UCSD-AML1 (cell line): Measurements from ENCODE around the gene TEX14.

Experiments used
- DNase-seq: peaks from one replicate; lab custom pipeline; 2025; ENCODE audit not compliant: unreplicated experiment; lab: John Stamatoyannopoulos, UW

The TEX14 gene

DNA sequence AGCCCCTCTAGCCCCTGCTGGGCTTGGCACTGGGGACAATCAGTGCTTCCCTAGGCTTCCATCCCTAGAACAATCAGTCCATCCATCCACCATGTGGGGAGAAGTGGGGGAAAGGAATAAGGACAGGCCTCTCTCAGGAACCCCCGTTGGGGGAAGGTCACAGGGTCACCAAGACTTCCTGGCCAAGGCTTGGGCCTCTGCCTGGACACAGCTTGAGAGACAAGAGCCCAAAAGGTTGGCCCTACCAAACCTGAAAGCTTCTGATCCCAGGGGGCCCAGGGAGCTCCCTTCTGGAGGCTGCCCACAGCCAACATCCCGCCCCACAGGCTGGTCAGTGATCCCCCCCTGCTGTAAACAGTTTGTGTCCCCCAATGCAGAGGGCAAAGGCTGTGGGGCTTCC lies 161.2 kb downstream of the TEX14 start:
- DNase-seq = no peak

DNA sequence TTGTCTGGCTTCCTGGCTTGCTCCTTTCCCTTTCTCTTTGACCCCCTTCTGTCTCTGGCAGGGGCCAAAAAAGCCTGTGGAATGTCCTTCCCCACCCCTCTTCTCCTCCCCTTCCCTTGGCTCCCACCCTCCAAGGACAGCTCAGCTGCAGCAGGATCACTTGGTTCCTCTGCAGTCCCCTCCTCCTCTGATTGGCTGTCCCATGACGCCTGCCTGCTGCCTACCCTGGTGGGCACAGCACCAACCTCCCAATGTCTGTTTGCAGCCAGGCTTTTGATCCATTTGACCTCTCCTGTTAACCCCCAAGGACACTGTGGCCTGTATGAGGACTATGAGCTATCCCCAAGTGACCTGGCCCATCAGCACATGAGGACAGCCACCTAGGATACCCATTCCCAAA lies 162.6 kb downstream of the TEX14 start:
- no peak for DNase-seq

DNA sequence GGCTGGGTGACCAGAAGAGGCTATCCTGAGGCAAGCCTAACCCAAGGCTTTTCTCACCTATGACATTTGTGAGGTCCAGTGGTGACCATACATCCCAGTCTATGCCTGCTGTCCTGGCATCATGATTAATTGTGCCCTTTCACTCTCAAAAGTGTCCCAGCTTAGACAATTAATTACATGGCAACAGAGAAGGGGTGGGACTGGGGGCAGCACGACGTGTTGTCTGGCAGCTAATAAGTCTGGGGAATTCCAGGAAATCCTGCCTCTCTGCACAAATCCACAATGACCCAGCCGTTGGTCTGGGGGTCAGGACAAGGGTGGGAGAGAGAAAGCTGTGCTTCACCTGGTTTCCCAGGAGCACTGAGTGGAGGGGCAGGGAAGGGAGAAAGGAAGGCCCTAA lies 163.4 kb downstream of the TEX14 start:
- no peak for DNase-seq

DNA sequence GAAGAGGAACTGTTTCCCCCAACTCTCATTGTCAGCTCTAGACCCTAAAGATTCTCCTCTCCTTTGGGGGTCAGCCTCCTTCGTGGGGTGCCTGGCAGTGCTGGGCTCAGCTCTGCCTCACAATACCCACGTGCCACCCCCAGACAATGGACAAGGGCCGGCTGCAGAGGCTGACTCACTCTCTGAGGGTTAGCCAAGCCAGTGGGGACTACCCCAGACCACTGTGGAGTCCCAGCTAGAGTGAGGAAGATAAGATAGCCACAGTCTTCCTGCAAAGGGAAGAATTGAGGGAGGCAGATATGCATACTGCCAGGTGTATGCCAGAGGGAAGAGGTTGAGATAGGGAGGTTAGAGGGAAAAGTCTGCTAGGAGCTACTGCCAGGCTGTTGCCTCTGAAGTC lies 163.9 kb downstream of the TEX14 start:
- no peak for DNase-seq

DNA sequence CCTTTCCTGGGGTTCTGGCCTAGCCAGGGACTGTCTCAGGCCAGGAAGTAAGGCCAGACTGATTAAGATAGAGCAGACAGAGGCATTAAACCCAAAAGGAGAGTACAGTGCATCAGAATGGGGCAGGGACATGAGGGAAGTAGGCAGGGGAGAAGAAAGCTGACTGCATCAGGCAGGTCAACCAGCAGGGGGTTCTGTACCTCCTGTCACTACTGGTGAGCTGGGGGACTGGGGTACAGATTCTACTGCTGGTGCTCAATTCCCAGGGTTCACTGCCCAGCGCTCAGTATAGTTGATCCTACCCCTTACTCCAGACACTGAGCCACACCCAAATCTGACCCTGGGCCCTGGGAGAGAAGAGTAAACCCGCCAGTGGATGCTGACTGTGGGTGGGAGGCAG lies 164.5 kb downstream of the TEX14 start:
- DNase-seq = peak; percentile 54

DNA sequence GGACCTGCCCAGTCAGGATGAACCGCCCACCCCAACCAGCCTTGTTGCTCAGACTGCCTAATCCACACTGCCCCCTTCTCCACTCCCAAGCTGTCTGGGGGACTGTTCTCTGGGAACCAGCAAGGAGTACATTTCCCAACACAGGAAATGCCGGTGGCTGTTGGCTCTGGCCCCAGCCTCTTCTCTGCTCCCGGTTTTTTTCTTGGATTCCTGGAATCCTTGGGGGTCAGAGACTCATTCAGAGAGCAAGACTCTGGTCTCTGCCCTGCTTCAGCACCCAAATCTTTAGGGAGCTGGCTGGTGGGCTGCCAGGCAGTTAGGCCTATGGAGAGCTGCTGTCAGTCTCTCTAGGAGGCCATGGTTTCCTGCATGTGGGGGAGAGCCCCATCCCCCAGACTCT lies 166.6 kb downstream of the TEX14 start:
- DNase-seq = no peak

DNA sequence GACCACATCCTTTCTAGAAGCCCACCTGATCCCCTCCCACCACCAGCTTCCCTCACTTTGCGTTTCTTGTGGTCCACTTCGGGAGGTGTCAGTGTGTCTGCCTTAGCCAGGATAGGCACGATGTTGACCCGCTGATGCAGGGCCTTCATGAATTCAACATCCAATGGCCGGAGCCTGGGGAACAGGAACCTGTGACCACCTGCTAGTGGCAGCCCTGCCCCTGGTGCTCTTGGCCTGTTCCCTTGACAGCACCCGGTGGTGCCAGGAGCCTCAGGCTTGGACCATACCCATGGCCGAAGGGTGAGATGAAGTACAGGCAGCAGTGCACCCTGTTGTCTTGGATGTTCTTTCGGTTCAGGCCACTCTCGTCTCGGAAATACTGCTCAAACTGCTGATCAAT lies 170.2 kb downstream of the TEX14 start:
- DNase-seq = no peak

DNA sequence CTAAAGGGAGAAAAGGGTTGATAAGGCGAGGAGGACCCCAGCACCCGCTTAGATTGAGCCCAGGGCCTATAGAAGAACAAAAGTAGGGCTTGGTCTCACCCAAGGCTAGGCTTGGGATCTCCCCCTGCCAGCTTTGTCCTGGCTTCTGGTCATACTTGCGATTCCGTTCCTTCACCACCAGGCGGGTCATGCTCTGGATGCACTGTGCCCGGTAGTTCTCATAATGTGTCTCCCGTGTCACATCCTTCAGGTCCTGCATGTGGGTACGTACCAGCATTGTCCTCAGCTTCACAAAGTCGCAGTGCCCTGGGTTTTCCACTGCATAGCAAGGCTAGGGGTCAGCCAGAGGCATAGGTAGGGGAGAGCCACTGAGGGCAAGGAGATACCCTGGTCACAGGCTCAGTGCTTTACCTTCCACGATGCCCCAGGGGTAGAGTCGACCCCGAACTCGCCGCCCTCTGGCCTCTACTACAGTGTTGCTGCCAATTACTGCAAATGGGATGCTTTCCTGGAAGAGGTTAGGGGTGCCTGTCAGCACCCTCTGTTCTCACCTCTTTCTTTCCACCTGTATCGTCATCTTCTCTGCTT lies 170.9 kb downstream of the TEX14 start:
- DNase-seq = peak; percentile 34

DNA sequence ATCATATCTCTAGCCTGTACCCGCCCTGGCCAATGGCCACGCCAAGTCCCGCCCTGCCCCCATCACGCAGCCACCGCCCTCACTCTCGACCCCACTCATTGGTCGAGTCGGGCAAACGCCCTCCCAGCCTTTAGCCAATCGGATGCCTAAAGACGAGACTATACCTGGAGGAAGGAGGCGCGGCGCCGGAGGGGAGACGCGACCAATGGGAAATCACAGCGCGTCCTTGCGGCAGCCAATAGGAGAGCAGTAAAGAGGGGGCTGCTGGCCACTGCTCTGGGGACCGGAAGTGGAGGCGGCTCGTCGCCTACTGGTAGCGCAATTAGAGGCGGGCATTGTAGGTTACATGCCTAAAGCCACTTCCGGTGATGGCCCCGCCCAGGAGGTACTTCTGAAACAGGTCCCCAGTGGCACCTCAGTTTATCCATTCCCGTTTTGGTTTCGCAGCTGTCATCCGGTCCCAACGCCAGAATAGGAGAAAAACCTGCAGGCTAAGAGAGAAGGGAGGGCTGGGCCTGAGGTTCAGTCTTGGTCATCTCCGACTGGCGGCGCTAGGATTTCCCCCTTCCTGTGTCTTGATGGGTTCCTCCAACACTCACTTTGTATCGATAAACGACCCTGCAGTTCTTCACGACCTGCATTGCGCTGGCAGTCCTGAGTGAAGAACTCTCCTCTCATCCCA lies 173.8 kb downstream of the TEX14 start:
- peak; percentile 100 for DNase-seq

DNA sequence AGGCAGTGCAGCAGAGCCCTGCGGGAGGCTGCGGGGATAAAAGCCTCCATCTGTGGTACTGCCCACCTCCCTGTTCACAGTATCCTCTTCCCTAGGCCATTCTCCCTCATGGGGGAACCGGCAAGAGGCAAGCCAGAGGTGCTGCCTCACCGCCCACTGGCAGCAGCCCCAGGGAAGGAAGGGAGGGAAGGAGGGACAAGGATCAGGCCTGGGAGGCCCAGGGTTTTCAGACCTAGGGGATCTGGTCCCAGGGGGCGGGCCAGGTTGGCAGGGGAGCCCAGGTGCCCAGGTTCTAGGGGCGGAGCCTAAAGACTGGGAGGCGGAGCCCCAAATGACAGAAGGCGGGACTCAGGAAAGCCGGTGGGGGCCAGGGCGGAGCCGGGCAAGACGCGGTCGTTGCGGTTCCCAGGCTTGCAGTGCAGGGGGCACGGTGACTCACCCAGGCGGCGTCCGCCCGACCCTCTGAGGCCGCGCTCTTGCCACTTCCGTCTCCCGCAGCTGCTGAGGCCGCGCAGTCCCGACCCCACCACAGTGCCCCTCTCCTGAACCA lies 174.4 kb downstream of the TEX14 start:
- DNase-seq = no peak

DNA sequence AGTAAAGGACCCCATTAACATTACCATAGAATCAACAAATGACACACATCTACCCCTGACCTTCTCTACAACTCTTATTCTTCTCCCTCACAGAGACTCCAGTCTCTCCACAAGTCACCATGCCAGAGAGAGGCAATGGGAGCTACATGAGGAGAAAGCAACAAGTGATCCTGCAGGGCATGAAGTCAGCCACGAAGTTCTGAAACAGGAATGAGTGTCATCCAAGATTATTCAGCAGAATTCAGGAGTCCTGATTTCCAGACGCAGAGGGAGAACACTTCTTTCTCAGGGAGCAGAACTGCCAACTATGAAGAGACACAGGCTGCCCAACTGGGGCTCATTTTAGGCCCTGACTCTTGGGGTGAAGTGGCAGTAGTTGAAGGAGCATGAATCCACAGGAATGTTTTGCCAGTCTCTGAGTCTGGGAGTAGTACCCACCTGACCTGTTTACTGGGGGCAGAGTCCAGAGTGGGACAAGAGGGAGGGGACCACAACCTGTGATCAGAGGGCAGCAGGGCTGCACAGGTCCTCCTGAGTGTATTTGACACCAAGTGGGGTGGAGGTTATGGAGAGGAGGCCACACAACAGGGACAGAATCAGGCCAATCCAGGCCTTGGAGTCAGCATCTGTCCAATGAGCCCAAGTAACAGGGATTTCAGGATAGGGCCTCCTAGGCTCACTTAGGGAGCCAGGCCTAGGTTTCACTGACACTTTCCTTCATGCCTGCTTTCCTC lies 175.0 kb downstream of the TEX14 start:
- DNase-seq = no peak

DNA sequence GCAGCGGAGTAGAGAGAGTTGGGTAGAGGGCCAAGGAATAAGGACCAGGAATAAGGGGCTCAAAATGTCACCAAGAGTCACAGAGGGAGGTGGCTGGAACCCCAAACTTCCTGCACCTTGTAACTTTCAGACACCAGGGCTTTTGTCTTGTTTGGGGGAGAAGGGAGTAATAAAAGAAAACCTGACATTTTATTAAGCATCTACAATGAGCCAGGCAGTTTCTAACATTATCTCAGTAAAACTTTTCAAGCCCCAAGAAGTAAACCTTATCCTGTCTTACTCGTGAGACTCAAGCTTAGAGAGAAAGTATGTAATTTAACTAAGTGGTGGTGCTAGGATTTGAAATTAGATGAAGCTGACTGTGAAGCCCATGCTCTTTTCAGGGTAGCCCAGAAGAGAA lies 176.6 kb downstream of the TEX14 start:
- DNase-seq = no peak

DNA sequence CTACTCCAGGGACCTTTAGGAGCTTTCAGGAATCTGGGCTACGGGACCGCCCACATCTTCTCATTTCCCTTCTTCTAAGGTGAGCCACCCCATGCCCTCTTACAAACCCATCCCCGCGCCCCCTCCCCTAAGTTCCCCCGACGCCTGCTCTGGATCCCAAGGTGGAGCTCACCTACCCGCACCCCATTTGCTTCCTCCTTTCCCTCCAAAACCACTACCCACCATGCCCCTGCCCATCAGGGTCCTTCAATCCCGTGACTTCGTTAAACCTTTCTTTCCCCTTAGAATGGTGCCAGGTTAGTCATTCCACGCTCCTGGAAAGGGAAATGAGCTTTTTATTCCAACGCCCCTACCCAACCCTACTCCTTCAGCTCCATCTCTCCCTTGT lies 177.1 kb downstream of the TEX14 start:
- no peak for DNase-seq

DNA sequence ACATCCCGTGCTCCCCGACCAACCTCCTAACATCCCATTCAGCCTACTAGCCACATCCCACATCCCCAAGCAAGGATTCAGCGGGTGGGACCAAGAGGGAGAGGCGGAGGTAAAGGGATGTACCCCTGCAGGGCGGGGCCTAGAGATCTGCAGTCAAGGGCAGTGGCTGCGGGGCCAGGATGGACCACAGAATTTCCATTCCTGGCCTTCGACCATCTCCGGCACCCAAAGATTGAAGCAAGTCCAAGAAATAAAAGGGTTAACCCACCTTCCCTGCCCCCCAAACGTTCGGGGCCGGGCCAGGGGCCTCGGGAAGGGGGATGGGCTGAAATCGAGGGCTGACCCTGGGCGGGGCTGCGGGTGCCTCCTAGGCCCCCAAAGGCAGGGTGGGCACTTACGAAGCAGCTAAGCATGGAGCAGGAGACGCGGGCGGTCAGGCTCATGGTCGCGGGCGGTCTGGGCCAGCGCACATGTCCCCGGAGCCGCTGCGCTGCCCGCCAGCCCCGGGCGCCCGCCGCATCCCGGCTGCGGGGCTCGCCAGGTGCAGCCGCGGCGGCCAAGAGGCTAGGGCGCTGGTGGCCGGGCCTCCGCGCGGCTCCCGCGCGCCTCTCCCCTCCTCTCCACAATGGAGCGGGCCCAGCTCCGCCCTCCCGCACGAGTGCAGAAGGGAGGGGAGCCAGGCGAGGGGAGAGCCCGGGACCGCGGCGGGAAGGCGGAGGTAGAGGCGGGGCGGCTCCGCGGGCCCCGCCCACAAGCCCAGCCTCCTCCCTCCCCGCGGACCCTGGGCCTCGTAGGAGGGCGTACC lies 177.7 kb downstream of the TEX14 start, which contains the start of gene MTMR4:
Gene MTMR4 (minus strand): TSS at position 674 of the 805 bp plus-strand sequence. CDS start 231 bp downstream, at position 443.
- peak; percentile 79 for DNase-seq

DNA sequence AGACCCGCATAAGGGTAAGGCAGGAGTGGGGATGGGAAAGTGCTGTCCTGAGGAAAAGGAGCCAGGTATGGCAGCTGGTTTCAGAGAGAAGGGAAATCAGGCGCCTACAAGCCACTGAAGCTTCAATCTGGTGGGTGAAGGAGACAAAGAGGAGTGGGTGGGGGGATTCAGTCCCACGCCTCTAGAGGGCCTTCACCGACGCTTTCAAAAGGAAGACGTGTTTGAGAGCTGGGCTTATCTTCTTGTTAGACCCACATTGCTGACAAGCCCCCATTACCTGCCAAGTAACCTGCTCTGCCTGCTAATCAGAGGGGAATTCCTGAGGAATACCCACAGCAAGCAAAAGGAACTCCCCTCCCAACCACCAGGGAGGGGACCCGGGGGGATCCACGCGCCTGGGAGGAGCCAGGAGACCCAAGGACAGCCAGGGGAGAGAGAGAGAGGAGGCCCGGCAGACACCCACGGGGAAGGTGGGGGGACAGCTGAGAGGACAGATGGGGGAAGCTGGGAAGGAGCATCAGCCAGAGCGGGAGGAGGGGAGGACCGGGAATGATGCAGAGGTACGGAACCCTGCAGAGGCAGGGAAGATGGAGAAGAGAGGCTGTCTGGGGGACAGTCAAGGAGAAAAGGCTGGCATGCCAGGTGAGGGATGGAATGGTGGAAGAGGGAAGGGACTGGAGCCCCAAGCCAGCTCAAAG lies 178.4 kb downstream of the TEX14 start:
- no peak for DNase-seq

DNA sequence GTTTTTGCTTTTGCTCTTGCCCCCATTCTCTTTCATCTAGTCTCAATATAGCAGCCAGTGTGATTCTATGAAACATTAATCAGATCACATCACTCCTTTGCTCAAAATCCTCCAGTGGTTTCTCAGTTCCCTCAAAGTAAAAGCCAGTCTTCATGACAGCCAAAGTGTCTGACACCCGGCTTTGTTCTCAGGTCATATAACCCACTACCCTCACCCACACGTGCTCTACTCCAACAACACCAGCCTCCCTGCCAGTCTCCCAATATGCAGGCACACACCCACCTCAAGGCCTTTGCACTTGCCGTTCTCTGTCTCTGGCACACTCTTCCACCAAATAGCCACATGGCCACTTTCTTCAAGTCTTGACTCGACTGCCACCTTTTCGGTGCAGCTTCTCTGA lies 181.8 kb downstream of the TEX14 start:
- no peak for DNase-seq

DNA sequence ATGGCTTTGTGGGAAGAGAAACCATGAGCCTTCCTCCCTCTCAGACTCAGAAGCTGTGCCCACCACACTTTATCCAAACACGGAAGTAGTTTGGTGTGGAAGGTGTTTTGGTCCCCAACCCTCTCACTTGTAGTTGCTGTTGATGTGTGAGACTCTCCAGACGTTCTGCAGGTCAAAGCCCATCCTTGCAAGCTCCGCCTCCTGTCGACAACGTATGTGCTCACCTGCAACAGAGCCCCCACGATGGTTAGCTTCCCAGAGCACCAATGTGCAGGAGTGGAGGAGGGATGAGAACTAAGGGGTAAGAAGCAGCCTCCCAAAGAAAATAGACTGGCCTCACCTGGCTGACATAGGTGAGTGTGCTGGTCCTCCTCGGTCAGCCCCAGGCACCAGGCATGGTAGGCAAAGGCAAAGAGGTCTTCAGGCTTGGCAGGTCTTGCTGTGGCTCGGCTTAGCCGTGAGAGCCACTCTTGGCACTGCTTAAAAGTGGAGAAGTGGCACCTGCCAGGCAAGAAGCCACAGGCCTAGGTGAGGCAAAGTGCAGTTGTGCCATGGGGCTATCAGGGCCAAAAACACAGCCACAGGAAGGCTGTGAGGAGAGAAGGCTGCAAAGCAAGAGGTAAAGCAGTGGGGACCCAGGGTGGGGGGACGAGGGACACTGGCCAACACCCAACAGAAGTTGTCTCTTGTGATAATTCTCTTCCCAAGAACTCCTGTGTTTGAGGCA lies 183.3 kb downstream of the TEX14 start:
- DNase-seq = no peak

DNA sequence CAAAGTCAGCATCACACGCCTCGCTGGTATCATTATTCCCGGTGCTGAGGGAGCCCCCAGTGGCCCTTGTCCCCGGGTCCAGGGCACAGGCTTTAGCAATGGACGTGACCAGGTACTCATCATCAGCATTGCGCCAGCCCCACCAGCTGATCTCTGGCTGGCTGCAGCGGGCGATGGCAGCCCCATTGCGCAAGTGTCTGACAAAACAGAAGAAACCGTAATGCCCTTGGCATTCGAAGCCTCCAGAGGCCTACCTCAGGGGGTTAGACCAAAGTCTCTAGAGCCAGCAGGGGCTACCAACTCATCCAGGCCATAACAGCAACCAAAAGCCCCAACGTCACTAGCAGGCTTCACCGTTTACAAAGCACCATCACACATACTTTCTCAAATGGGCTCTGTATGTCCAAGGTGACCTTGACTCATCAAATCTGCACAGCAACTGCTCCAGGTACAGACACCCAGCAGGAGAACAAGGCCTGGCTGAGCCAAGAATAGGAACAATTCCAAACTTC lies 184.7 kb downstream of the TEX14 start:
- no peak for DNase-seq
